Loucy (cell line): Measurements from ENCODE around the gene CTU2.

Experiments used
- H2AFZ ChIP-seq: fragments of 200-600 bp; sonication (generic); 2 replicates; pipeline ENCODE4 v1.6.0; 2016; ENCODE audit warnings: antibody characterized with exemption, mild to moderate bottlenecking, low read length, moderate library complexity
- H3F3A ChIP-seq: fragments of 200-600 bp; 2 replicates; pipeline ENCODE4 v1.6.0; 2016; ENCODE audit warnings: antibody characterized with exemption, low read depth, mild to moderate bottlenecking
- H3K27me3 ChIP-seq: fragments of 200-600 bp; sonication (generic); 2 replicates; pipeline ENCODE4 v1.6.1; 2014; ENCODE audit warnings: low read length, mild to moderate bottlenecking; ENCODE audit not compliant: insufficient read depth, poor library complexity, severe bottlenecking
- H3K36me3 ChIP-seq: fragments of 200-600 bp; sonication (generic); 2 replicates; pipeline ENCODE4 v1.6.1; 2016; ENCODE audit warnings: low read length; ENCODE audit not compliant: insufficient read depth
- H3K4me1 ChIP-seq: fragments of 200-600 bp; sonication (generic); 2 replicates; pipeline ENCODE4 v1.5.1; 2014; ENCODE audit warnings: low read length, mild to moderate bottlenecking; ENCODE audit not compliant: insufficient read depth, poor library complexity, severe bottlenecking
- H3K4me2 ChIP-seq: fragments of 200-600 bp; sonication (generic); 2 replicates; pipeline ENCODE4 v1.6.0; 2014; ENCODE audit warnings: antibody characterized with exemption, low read length, low read depth, mild to moderate bottlenecking; ENCODE audit not compliant: poor library complexity, severe bottlenecking
- H3K4me3 ChIP-seq: fragments of 200-600 bp; sonication (generic); 2 replicates; pipeline ENCODE4 v1.5.1; 2014; ENCODE audit warnings: low read length, mild to moderate bottlenecking, mixed read lengths; ENCODE audit not compliant: poor library complexity, severe bottlenecking
- H3K79me2 ChIP-seq: fragments of 200-600 bp; sonication (generic); 2 replicates; pipeline ENCODE4 v1.6.1; 2014; ENCODE audit warnings: low read length; ENCODE audit not compliant: insufficient read depth
- H3K9ac ChIP-seq: fragments of 200-600 bp; sonication (generic); 2 replicates; pipeline ENCODE4 v1.6.0; 2014; ENCODE audit warnings: mild to moderate bottlenecking, low read depth, low read length, moderate library complexity; ENCODE audit not compliant: poor library complexity, severe bottlenecking
- H3K9me2 ChIP-seq: fragments of 200-600 bp; sonication (generic); replicated peaks from 2 replicates; pipeline ENCODE4 v1.6.1; 2016; ENCODE audit warnings: low read depth, low read length, mixed read lengths
- H3K9me3 ChIP-seq: fragments of 200-600 bp; sonication (generic); 2 replicates; pipeline ENCODE4 v1.6.1; 2014; ENCODE audit warnings: mild to moderate bottlenecking, antibody characterized with exemption, low read length, low read depth; ENCODE audit not compliant: insufficient read depth
- H4K20me1 ChIP-seq: fragments of 200-600 bp; sonication (generic); 2 replicates; pipeline ENCODE4 v1.6.0; 2014; ENCODE audit warnings: antibody characterized with exemption, low read length, mild to moderate bottlenecking; ENCODE audit not compliant: insufficient read depth, poor library complexity, severe bottlenecking
- EZH2phosphoT487 ChIP-seq: fragments of 200-600 bp; IDR thresholded peaks from 2 replicates; pipeline ENCODE4 v1.6.1; 2018; ENCODE audit warnings: antibody characterized with exemption, mild to moderate bottlenecking, moderate library complexity, borderline replicate concordance
- TF ChIP-seq, protein P1 (sequence below): fragments of 200-600 bp; sonication (generic); conservative IDR thresholded peaks from 2 replicates; pipeline ENCODE4 v1.5.1; 2014; ENCODE audit warnings: mild to moderate bottlenecking, antibody characterized with exemption, low read length

The CTU2 gene

DNA sequence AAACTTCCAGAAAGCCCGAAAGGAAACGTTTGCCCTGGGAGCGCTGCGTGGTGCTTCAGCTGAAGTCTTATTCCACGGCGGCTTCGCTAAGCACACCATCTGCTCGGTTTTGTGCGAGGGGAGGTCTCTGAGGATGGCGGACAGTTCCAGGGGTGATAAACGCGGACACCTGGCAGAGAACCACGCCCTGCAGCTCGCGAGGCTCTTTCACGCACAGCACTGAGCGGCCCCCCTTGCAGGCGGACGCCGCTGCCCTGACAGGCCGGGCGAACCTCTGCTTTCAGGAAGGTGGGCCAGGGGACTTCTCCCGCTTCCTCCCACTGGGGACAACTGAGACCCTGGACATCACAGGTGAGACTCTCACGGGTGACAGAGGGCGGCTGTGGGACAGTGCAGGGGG is 47.1 kb upstream of the CTU2 start:
- Histone ChIP-seq H3K36me3 (no peaks in the 10 kb centered on the region; the same call in 1 of the 2 replicates), H3K9me3 (no peaks in the 10 kb centered on the region), H4K20me1 (no peaks in the 10 kb centered on the region), H3K4me2 (no peak overlapping the region), H3F3A (no peaks in the 10 kb centered on the region), H3K9me2 (no peaks in the 10 kb centered on the region), H2AFZ (no peak overlapping the region), H3K27me3 (no peaks in the 10 kb centered on the region), H3K79me2 (peaks cover 34% of the 10 kb centered on the region; the same call in 1 of the 2 replicates), H3K4me3 (no peak overlapping the region), H3K9ac (no peak overlapping the region), H3K4me1 (no peaks in the 10 kb centered on the region)
- TF ChIP-seq, protein P1, sequence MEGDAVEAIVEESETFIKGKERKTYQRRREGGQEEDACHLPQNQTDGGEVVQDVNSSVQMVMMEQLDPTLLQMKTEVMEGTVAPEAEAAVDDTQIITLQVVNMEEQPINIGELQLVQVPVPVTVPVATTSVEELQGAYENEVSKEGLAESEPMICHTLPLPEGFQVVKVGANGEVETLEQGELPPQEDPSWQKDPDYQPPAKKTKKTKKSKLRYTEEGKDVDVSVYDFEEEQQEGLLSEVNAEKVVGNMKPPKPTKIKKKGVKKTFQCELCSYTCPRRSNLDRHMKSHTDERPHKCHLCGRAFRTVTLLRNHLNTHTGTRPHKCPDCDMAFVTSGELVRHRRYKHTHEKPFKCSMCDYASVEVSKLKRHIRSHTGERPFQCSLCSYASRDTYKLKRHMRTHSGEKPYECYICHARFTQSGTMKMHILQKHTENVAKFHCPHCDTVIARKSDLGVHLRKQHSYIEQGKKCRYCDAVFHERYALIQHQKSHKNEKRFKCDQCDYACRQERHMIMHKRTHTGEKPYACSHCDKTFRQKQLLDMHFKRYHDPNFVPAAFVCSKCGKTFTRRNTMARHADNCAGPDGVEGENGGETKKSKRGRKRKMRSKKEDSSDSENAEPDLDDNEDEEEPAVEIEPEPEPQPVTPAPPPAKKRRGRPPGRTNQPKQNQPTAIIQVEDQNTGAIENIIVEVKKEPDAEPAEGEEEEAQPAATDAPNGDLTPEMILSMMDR = no peak
- no peak for TF ChIP-seq EZH2phosphoT487

DNA sequence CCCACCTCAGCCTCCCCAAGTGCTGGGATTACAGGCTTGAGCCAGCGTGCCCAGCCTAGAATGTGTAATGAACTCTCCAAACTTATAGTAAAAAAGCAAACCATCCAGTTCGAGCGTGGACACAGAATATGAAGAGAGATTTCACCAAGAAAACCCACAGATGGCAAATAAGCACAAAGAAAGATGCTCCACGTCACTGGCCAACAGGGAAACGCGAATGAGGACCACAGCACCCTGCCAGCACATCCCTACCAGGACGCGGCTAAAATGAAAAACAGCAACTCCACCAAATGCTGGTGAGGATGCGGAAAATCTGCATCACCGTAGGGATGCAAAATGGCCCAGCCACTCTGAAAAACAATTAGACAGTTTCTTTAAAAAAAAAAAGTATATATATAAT is 44.8 kb upstream of the CTU2 start:
- Histone ChIP-seq H3K79me2 (peaks cover 34% of the 10 kb centered on the region; the same call in 1 of the 2 replicates), H3K4me3 (peak overlapping the region; percentile 48), H3K9me3 (no peaks in the 10 kb centered on the region), H3K9me2 (no peaks in the 10 kb centered on the region), H3F3A (no peaks in the 10 kb centered on the region), H3K36me3 (no peaks in the 10 kb centered on the region), H3K4me2 (peak overlapping the region; percentile 75), H3K27me3 (no peaks in the 10 kb centered on the region), H3K9ac (no peak overlapping the region), H4K20me1 (no peaks in the 10 kb centered on the region), H2AFZ (no peak overlapping the region), H3K4me1 (no peaks in the 10 kb centered on the region)
- no peak for TF ChIP-seq EZH2phosphoT487
- TF ChIP-seq, protein P1 = no peak

DNA sequence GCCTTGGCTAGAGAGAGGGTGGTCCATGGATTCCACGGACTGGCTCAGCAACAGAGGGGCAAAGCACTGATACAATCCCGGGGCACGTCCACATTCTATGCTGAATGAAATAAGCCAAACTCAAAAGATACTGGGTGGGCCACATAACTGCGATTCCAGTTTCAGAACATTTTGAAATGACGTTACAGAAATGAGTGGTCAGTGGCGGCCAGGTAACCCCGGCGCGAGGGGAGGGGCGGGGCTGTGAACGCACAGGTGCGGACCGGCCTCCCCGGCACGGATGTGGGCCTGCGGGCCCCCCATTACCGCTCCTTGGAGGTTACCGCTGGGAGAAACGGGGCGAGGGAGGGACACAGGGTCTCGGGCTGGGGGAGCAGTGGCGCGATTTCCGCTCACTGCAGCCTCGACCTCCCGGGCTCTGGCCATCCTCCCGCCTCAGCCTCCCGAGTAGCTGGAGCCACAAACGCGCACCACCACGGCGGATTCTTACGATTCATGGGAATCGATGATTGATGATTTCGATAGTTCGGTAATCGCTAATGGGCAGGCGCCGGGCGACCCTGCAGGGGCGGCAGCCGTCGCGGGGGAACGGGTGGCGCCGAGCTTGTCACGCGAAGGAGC is 44.0 kb upstream of the CTU2 start:
- Histone ChIP-seq H3K27me3 (no peaks in the 10 kb centered on the region), H3K9me3 (no peaks in the 10 kb centered on the region), H2AFZ (peak overlapping the region; percentile 70; the same call in 1 of the 2 replicates), H3K9me2 (no peaks in the 10 kb centered on the region), H3K79me2 (peaks cover 34% of the 10 kb centered on the region; the same call in 1 of the 2 replicates), H3K4me1 (no peaks in the 10 kb centered on the region), H3K9ac (peak overlapping the region; percentile 90), H4K20me1 (no peaks in the 10 kb centered on the region), H3K4me2 (peak overlapping the region; percentile 75), H3F3A (no peaks in the 10 kb centered on the region), H3K36me3 (no peaks in the 10 kb centered on the region), H3K4me3 (peak overlapping the region; percentile 84)
- no peak for TF ChIP-seq EZH2phosphoT487
- TF ChIP-seq, protein P1 = no peak
